ENCODE measurements around the gene SLC22A7.

SLC22A7 gene

GRCh38 chr6:43308101-43308989 is 10.3 kb downstream of the SLC22A7 start, which contains the start of gene CRIP3:
TSS of gene CRIP3 (minus strand) at chr6:43308826. CDS start at chr6:43308792, 34 bp downstream.
- no peaks in the 10 kb centered on the region for H3K27me3 ChIP-seq (replicated peaks; ENCODE audit: control insufficient read depth, insufficient read depth, low read length)
- no peaks in the 10 kb centered on the region; the same call in none of the 2 replicates for H3K36me3 ChIP-seq (ENCODE audit: control insufficient read depth, insufficient read depth, low read length)
- TF ChIP-seq CTCF (IDR thresholded peaks at IDR 0.05; ENCODE audit: insufficient read depth, low read length, poor library complexity, severe bottlenecking) = peak; percentile 58
- peak within 1 kb of the TSS; percentile 50 for H3K4me3 ChIP-seq (replicated peaks; ENCODE audit: low read depth, low read length)
- DNase-seq (ENCODE audit: extremely low read depth, insufficient read length) = peak; percentile 43

GRCh38 chr6:43308990-43309477 is 11.0 kb downstream of the SLC22A7 start:
- Histone ChIP-seq H3K36me3 (ENCODE audit: control insufficient read depth, insufficient read depth, low read length) (no peaks in the 10 kb centered on the region; the same call in none of the 2 replicates), H3K27me3 (replicated peaks; ENCODE audit: control insufficient read depth, insufficient read depth, low read length) (no peaks in the 10 kb centered on the region), H3K4me3 (replicated peaks; ENCODE audit: low read depth, low read length) (peak overlapping the region; percentile 50)
- DNase-seq (ENCODE audit: extremely low read depth, insufficient read length) = no peak
- TF ChIP-seq CTCF (IDR thresholded peaks at IDR 0.05; ENCODE audit: insufficient read depth, low read length, poor library complexity, severe bottlenecking) = no peak

GRCh38 chr6:43310134-43310533 is 12.1 kb downstream of the SLC22A7 start:
- no peaks in the 10 kb centered on the region for H3K27me3 ChIP-seq (replicated peaks; ENCODE audit: control insufficient read depth, insufficient read depth, low read length)
- TF ChIP-seq CTCF (IDR thresholded peaks at IDR 0.05; ENCODE audit: insufficient read depth, low read length, poor library complexity, severe bottlenecking) = no peak
- no peak for DNase-seq (ENCODE audit: extremely low read depth, insufficient read length)
- no peak overlapping the region for H3K4me3 ChIP-seq (replicated peaks; ENCODE audit: low read depth, low read length)
- H3K36me3 ChIP-seq (ENCODE audit: control insufficient read depth, insufficient read depth, low read length) = no peaks in the 10 kb centered on the region; the same call in none of the 2 replicates

- no peak for DNase-seq (ENCODE audit: extremely low read depth, insufficient read length)
These were observed 12.6 kb downstream of the SLC22A7 start for GRCh38 chr6:43310624-43311023.

GRCh38 chr6:43311666-43312065 is 13.6 kb downstream of the SLC22A7 start:
- no peak for TF ChIP-seq CTCF (IDR thresholded peaks at IDR 0.05; ENCODE audit: insufficient read depth, low read length, poor library complexity, severe bottlenecking)
- no peaks in the 10 kb centered on the region; the same call in 1 of the 2 replicates for H3K36me3 ChIP-seq (ENCODE audit: control insufficient read depth, insufficient read depth, low read length)
- H3K4me3 ChIP-seq (replicated peaks; ENCODE audit: low read depth, low read length) = no peak overlapping the region
- no peak for DNase-seq (ENCODE audit: extremely low read depth, insufficient read length)
- no peaks in the 10 kb centered on the region for H3K27me3 ChIP-seq (replicated peaks; ENCODE audit: control insufficient read depth, insufficient read depth, low read length)

More at GRCh38 chr6:43310624-43311023, 12.6 kb downstream of the SLC22A7 start:
- Histone ChIP-seq H3K27me3 (replicated peaks; ENCODE audit: control insufficient read depth, insufficient read depth, low read length) (no peaks in the 10 kb centered on the region), H3K4me3 (replicated peaks; ENCODE audit: low read depth, low read length) (no peak overlapping the region), H3K36me3 (ENCODE audit: control insufficient read depth, insufficient read depth, low read length) (no peaks in the 10 kb centered on the region; the same call in none of the 2 replicates)
- TF ChIP-seq CTCF (IDR thresholded peaks at IDR 0.05; ENCODE audit: insufficient read depth, low read length, poor library complexity, severe bottlenecking) = no peak
